HUES64 (cell line): ENCODE data around the gene PRR5L.

Source experiments
- H3K27ac ChIP-seq: 2 replicates; pipeline ENCODE4 v1.7.0; 2013; ENCODE audit warnings: low read depth, low read length, inconsistent platforms
- H3K27me3 ChIP-seq: 2 replicates; pipeline ENCODE4 v1.6.1; 2013; ENCODE audit warnings: mild to moderate bottlenecking, low read length; ENCODE audit not compliant: insufficient read depth
- H3K36me3 ChIP-seq: 2 replicates; pipeline ENCODE4 v1.6.1; 2013; ENCODE audit warnings: mild to moderate bottlenecking, low read length; ENCODE audit not compliant: insufficient read depth
- H3K4me1 ChIP-seq: 2 replicates; pipeline ENCODE4 v1.6.1; 2013; ENCODE audit warnings: mild to moderate bottlenecking, low read length, moderate library complexity; ENCODE audit not compliant: insufficient read depth
- H3K4me3 ChIP-seq: 2 replicates; pipeline ENCODE4 v1.5.1; 2013; ENCODE audit warnings: mild to moderate bottlenecking, low read length, moderate library complexity
- H3K9ac ChIP-seq: 2 replicates; pipeline ENCODE4 v1.6.1; 2013; ENCODE audit warnings: mild to moderate bottlenecking, low read depth, low read length
- H3K9me3 ChIP-seq: 2 replicates; pipeline ENCODE4 v1.6.1; 2013; ENCODE audit warnings: low read depth, low read length; ENCODE audit not compliant: insufficient read depth
- WGBS: fragments of 150-250, 120-280 bp; methylation state at CpG from one replicate; pipeline ENCODE4 v1.1.7; 2013; ENCODE audit warnings: missing lambda C conversion rate; 5-methylcytosine and 5-hydroxymethylcytosine counted together

The PRR5L gene

DNA sequence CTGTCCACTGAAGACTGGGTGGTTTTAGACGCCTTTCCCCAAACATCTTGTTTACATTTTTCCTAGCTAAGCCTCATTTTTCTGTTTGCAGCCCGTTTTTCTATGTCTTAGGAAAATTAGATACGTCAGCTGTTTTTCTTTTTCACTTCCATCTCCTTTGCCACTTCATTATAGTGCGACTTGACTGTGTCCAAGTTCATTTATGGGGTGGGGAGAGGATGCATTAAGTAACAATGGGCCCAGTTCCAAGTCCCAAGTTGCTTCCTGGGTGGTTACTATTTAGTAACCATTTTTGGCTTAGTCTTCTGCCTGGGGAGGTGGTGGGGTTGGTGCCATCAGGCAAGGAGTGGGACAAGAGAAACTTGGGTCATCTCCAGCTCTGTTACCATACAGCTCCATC, 131.0 kb downstream of the PRR5L start:
- Histone ChIP-seq H3K4me3 (no peak overlapping the region), H3K36me3 (no peaks in the 10 kb centered on the region), H3K9me3 (no peaks in the 10 kb centered on the region), H3K9ac (no peak overlapping the region), H3K27me3 (no peaks in the 10 kb centered on the region), H3K27ac (no peak overlapping the region), H3K4me1 (no peaks in the 10 kb centered on the region; the same call in 1 of the 2 replicates)
- 95% methylated on average over 4 of the region's 4 CpGs for WGBS

DNA sequence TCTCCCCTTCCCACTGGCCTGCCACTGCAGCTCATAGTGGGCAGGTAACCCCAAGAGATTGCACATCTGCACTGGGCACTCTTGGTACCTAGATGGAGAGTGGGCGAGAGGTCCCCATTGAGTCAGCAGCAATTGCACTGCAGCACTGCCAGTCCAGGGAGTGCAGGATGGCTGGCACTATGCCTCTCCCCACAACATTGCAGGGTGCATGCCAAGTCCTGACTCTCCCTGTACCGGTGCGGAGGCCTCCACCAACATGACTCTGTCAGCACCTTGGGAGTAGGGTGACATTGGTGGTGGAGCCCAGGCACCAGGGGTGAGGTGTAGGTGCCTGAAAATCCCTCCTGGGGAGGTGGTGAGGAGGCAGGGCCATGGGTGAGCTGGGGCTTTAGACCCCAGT, 131.8 kb downstream of the PRR5L start:
- WGBS, result 94% methylated on average over 3 of the region's 3 CpGs
- Histone ChIP-seq H3K36me3 (no peaks in the 10 kb centered on the region), H3K4me3 (no peak overlapping the region), H3K4me1 (no peaks in the 10 kb centered on the region; the same call in 1 of the 2 replicates), H3K9me3 (no peaks in the 10 kb centered on the region), H3K27me3 (no peaks in the 10 kb centered on the region), H3K27ac (no peak overlapping the region), H3K9ac (no peak overlapping the region)

DNA sequence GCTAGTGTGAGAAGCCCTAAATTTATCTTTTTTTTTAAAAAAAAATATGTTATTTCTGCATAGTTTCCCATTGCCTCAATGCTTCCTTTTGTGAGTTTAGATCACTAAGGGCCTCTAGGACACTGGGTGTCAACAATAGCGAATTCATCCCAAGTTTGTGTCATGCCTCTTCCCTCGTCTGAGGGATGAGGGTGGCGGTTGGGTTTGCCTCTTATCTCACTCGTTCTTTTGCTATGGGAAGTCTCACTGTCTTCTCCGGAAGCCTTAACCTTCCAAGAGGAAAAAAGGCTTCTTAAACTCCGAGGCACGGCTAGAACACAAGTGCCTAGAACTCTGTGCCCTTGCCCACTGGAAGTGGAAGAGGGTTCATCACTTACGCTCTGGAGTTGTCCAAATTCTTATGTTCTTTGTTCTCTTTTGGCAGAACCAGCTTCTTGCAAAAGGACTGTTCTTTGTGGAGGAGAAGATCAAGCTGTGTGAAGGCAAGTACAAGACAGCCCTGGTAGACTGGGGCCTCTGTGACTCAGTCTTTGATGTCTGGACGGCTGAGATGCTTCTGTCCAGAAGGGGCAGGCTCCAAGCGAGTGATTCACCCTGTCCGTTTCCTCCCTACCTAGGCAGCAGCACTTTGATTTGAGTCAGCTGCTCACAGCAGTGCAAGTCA, 135.5 kb downstream of the PRR5L start:
- Histone ChIP-seq H3K4me1 (no peaks in the 10 kb centered on the region; the same call in 1 of the 2 replicates), H3K27me3 (no peaks in the 10 kb centered on the region), H3K36me3 (0 out of 2 replicates have a peak, but pooled peaks cover 7% of the 10 kb centered on the region), H3K27ac (no peak overlapping the region), H3K9ac (no peak overlapping the region), H3K4me3 (no peak overlapping the region), H3K9me3 (no peaks in the 10 kb centered on the region)
- 87% methylated on average over 11 of the region's 11 CpGs for WGBS

DNA sequence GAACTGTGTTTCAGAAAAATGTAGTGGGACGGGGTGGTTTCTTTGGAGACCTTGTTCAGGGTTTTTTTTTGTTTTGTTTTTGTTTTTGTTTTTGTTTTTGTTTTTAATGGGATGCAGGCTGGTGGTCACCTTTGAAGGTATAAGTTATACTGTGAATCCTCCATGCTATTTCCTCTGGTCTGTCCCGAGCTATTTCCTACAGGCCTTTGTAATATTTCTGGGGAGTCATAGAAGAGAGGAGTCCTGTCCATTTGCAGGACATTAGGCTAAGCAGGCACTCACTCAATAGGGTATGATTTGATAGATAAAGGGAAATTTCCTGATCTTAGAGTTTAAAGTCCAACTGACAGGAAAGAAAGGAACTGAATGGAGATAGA, 136.0 kb downstream of the PRR5L start:
- no peak overlapping the region for H3K4me3 ChIP-seq
- H3K9ac ChIP-seq, result no peak overlapping the region
- no peaks in the 10 kb centered on the region; the same call in 1 of the 2 replicates for H3K4me1 ChIP-seq
- 94% methylated on average over 2 of the region's 2 CpGs for whole genome bisulfite sequencing
- peaks cover 8% of the 10 kb centered on the region; the same call in 1 of the 2 replicates for H3K36me3 ChIP-seq
- H3K9me3 ChIP-seq, result no peaks in the 10 kb centered on the region
- no peak overlapping the region for H3K27ac ChIP-seq
- no peaks in the 10 kb centered on the region for H3K27me3 ChIP-seq

DNA sequence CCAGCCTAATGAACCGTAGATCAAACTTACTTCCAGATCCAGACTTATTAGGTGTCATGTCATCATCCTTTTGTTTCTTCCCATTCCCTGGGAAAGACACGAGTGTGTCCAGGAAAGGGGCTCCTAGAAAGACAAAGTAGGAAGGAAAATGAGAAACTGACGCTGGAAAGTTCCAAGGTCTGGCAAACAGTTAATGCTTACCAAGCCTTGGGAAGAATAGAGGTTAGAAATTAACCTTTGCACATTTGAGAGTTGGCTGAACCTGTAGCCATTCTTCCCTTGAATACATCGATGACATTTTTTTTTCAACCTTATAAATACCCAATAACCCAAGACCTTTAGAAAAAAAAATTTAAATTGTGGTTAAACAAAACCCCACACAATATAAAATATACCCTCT, 136.7 kb downstream of the PRR5L start:
- no peak overlapping the region for H3K4me3 ChIP-seq
- H3K27ac ChIP-seq, result no peak overlapping the region
- no peak overlapping the region for H3K9ac ChIP-seq
- 96% methylated on average over 4 of the region's 4 CpGs for WGBS
- no peaks in the 10 kb centered on the region for H3K27me3 ChIP-seq
- H3K36me3 ChIP-seq, result peaks cover 10% of the 10 kb centered on the region; the same call in 1 of the 2 replicates
- no peaks in the 10 kb centered on the region for H3K9me3 ChIP-seq
- no peaks in the 10 kb centered on the region; the same call in 1 of the 2 replicates for H3K4me1 ChIP-seq

DNA sequence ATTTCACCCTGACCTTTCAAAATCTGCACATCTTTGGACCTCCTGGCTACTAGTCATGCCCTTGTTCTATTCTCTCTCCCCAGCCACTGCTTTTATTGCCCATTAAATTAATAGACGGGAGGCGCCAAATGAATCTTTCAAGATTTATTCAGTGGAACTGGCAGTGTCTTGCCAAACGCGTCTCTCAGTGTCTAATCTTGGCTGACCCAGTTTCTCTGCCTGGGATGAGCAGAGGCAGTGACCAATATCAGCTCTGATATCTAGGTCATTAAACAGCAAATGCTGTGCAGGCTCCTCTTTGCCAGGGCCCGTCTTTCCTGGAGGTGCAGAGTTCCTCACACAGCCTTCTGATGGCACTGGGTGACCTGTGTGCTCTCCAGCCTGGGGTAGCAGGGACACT, 140.0 kb downstream of the PRR5L start:
- no peak overlapping the region for H3K4me3 ChIP-seq

DNA sequence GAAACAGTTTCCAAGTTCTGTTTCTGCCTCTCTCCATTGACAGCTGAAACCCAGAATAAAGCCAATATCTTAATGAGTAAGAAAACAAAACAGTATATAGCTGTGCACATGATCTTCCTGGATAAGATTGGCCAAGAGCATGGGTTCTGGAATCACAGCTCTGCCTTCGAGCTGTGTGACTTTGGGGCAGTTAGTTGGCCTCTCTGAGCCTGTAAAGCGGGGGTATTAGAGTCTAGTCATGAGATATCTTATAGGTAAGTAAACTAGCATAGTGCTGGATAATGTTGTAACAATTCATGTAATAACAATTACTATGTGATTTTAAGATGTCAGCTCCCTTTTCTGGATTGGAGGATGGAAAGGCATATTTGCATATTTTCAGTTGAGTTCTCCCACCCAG, 140.5 kb downstream of the PRR5L start:
- Histone ChIP-seq H3K4me3 (no peak overlapping the region), H3K27me3 (no peaks in the 10 kb centered on the region), H3K9me3 (no peaks in the 10 kb centered on the region), H3K27ac (no peak overlapping the region), H3K36me3 (peaks cover 10% of the 10 kb centered on the region; the same call in 1 of the 2 replicates), H3K9ac (no peak overlapping the region), H3K4me1 (no peaks in the 10 kb centered on the region; the same call in 1 of the 2 replicates)
- whole genome bisulfite sequencing, result 89% methylated on average over 2 of the region's 2 CpGs

More for the DNA sequence above, 140.0 kb downstream of the PRR5L start:
- no peaks in the 10 kb centered on the region for H3K27me3 ChIP-seq
- H3K36me3 ChIP-seq, result peaks cover 10% of the 10 kb centered on the region; the same call in 1 of the 2 replicates
- H3K27ac ChIP-seq, result no peak overlapping the region
- H3K9ac ChIP-seq, result no peak overlapping the region
- H3K4me1 ChIP-seq, result no peaks in the 10 kb centered on the region; the same call in 1 of the 2 replicates
- 97% methylated on average over 5 of the region's 5 CpGs for WGBS
- no peaks in the 10 kb centered on the region for H3K9me3 ChIP-seq

DNA sequence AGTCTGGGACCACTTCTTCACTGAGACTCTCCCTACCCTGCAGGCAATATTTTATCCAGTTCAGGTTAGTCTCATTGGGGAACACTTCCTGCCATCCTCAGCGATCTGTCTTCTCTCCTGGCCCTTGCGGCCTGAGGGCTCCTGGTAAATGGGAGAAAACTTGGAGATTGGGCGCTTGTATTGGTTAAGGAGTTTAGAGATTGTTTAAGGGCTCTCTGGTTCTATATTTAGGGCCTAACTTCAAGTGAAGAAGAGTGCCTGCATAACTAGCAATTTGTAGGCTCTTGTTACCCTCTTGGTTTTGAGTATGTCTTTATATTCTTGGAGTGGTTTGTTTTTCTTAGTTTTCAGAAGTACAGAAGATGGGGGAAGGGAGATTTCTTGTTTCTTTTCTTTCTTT, 141.3 kb downstream of the PRR5L start:
- H3K9me3 ChIP-seq, result no peaks in the 10 kb centered on the region
- no peaks in the 10 kb centered on the region for H3K27me3 ChIP-seq
- H3K4me1 ChIP-seq, result no peaks in the 10 kb centered on the region
- H3K27ac ChIP-seq, result no peak overlapping the region
- H3K36me3 ChIP-seq, result peaks cover 10% of the 10 kb centered on the region; the same call in 1 of the 2 replicates
- no peak overlapping the region for H3K4me3 ChIP-seq
- no peak overlapping the region for H3K9ac ChIP-seq
- 97% methylated on average over 3 of the region's 3 CpGs for WGBS

DNA sequence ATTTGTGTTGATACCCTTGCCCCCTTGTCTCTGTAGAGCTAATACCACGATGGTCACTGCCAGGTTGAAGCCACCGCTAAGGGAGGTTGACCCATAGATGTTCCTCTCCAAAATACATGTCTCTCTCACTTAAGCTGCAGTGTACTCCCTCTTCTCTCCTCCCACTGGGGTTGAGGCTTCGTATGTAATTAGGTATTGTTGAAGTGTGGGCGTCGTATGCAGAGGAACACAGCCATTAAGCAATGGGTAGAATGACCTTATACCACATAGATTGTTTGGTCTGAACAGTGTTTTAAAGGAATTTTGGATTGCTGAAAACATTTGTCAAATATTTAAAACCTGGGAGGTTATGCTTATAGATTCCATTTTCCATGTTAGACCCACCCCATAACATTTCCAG, 142.0 kb downstream of the PRR5L start:
- Histone ChIP-seq H3K4me3 (no peak overlapping the region), H3K36me3 (peaks cover 10% of the 10 kb centered on the region; the same call in 1 of the 2 replicates)

DNA sequence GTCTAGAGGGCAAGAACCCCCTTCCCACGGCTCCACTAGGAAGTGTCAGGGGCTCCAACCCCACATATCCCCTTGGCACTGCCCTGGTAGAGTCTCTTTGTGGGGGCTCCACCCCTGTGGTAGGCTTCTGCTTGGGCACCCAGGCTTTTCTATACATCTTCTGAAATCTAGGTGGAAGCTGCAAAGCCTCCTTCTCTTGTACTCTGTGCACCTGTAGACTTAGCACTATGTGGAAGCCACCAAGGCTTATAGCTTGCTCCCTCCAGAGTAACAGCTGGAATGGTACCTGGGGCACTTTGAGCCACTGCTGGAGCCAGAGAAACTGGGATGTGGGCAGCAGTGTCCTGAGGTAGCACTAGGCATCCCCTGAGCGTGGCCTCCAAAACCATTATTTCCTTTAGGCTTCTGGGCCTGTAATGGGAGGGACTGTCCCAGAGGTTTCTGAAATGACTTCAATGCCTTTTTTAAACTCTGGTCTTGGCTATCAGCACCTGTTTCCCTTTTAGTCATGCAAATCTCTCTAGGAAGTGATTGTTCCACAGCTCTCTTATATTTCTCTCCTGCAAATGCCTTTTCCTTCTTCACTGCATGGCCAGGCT, 145.6 kb downstream of the PRR5L start:
- Histone ChIP-seq H3K27me3 (no peaks in the 10 kb centered on the region), H3K36me3 (peaks cover 3% of the 10 kb centered on the region), H3K4me3 (no peak overlapping the region), H3K27ac (no peak overlapping the region), H3K4me1 (no peaks in the 10 kb centered on the region; the same call in 1 of the 2 replicates), H3K9ac (no peak overlapping the region), H3K9me3 (no peaks in the 10 kb centered on the region)
- 96% methylated on average over 2 of the region's 2 CpGs for whole genome bisulfite sequencing

More for the DNA sequence above, 142.0 kb downstream of the PRR5L start:
- H3K9me3 ChIP-seq, result no peaks in the 10 kb centered on the region
- no peak overlapping the region for H3K27ac ChIP-seq
- no peaks in the 10 kb centered on the region for H3K4me1 ChIP-seq
- 95% methylated on average over 2 of the region's 5 CpGs for WGBS
- no peaks in the 10 kb centered on the region for H3K27me3 ChIP-seq
- no peak overlapping the region for H3K9ac ChIP-seq

DNA sequence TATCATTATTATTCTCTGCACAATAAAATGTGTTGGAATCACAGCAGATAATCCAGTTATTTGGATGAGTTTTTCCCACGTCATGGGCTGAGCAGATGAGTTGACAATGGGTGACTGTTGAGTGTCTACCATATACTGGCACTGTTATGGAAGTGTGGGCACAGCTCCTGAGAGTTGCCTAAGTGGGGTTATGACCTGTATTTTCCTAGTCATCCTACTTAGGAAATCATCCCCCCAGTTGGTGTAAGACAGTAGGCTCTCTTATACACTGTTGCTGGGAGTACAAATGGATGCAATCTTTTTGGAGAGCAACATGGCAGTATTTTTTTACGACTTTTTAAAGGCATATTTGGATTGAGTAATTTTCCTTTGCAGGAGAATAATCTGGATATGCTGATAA, 147.6 kb downstream of the PRR5L start:
- Histone ChIP-seq H3K9me3 (no peaks in the 10 kb centered on the region), H3K9ac (no peak overlapping the region), H3K27ac (no peak overlapping the region), H3K36me3 (peaks cover 6% of the 10 kb centered on the region), H3K4me3 (no peak overlapping the region), H3K4me1 (peaks cover 6% of the 10 kb centered on the region; the same call in 1 of the 2 replicates), H3K27me3 (no peaks in the 10 kb centered on the region)
- 93% methylated on average over 2 of the region's 2 CpGs for WGBS
